Activated naive CD4-positive, alpha-beta T cell treated with anti-CD3 and anti-CD28 coated beads, Interleukin-2, amount 10 ng/mL, durations not matched to agents 7 days and 5 days (primary cell): ENCODE data around the gene FGF9.

Experiments used
- CTCF ChIA-PET: fragments of 350-600 bp; sonication (Branson Sonifier 250); formaldehyde crosslinking; loops from one replicate; lab custom pipeline; 2021; ENCODE audit warnings: antibody characterized with exemption; lab: Charles Lee
- DNase-seq: peaks from one replicate; pipeline ENCODE4 v3.0.0-alpha.2; 2020
- H3K27ac Mint-ChIP-seq: one replicate; pipeline ENCODE4 v1.8.0; 2021; ENCODE audit warnings: mild to moderate bottlenecking, moderate library complexity, mixed read lengths
- H3K27me3 Mint-ChIP-seq: one replicate; pipeline ENCODE4 v1.8.0; 2021; ENCODE audit warnings: mild to moderate bottlenecking, mixed read lengths
- H3K36me3 Mint-ChIP-seq: one replicate; pipeline ENCODE4 v1.8.0; 2021; ENCODE audit warnings: mixed read lengths
- H3K4me1 Mint-ChIP-seq: one replicate; pipeline ENCODE4 v1.8.0; 2021; ENCODE audit warnings: mixed read lengths
- H3K4me3 Mint-ChIP-seq: one replicate; pipeline ENCODE4 v1.8.0; 2021; ENCODE audit warnings: mild to moderate bottlenecking, moderate library complexity, mixed read lengths
- H3K9me3 Mint-ChIP-seq: one replicate; pipeline ENCODE4 v1.8.0; 2021; ENCODE audit warnings: mixed read lengths

FGF9 gene

GRCh38 chr13:21670883-21671619 is at the start of gene FGF9:
TSS of gene FGF9 (plus strand) at chr13:21671073. CDS start at chr13:21671913, 840 bp downstream.
- peak; percentile 84 for DNase-seq
- H3K4me1 Mint-ChIP-seq, result peaks cover 54% of the 10 kb centered on the region
- H3K36me3 Mint-ChIP-seq, result no peaks in the 10 kb centered on the region
- no peaks in the 10 kb centered on the region for H3K9me3 Mint-ChIP-seq
- peak within 1 kb of the TSS; percentile 82 for H3K4me3 Mint-ChIP-seq
- CTCF ChIA-PET, result no interaction called here
- H3K27ac Mint-ChIP-seq, result peak within 1 kb of the TSS; percentile 72
- H3K27me3 Mint-ChIP-seq, result peaks cover 94% of the 10 kb centered on the region

- no peaks in the 10 kb centered on the region for H3K4me1 Mint-ChIP-seq
- H3K27me3 Mint-ChIP-seq, result peaks cover 5% of the 10 kb centered on the region
- no peak overlapping the region for H3K4me3 Mint-ChIP-seq
- H3K27ac Mint-ChIP-seq, result no peak overlapping the region
- H3K36me3 Mint-ChIP-seq, result no peaks in the 10 kb centered on the region
- CTCF ChIA-PET, result interaction anchor here (0.7 kb wide), 1 partner anchor 716 kb away, joined by 3 read pairs; no protein-coding TSS in a partner anchor
- DNase-seq, result peak; percentile 27
- H3K9me3 Mint-ChIP-seq, result no peaks in the 10 kb centered on the region
Observed at GRCh38 chr13:21625366-21625765, 45.5 kb upstream of the FGF9 start.

GRCh38 chr13:21632196-21632595 is 38.7 kb upstream of the FGF9 start:
- CTCF ChIA-PET, result no interaction called here
- DNase-seq, result no peak
- no peak overlapping the region for H3K4me3 Mint-ChIP-seq
- H3K9me3 Mint-ChIP-seq, result no peaks in the 10 kb centered on the region
- peaks cover 7% of the 10 kb centered on the region for H3K27me3 Mint-ChIP-seq
- H3K27ac Mint-ChIP-seq, result no peak overlapping the region
- H3K36me3 Mint-ChIP-seq, result no peaks in the 10 kb centered on the region
- H3K4me1 Mint-ChIP-seq, result no peaks in the 10 kb centered on the region

GRCh38 chr13:21636656-21637055 is 34.2 kb upstream of the FGF9 start:
- H3K36me3 Mint-ChIP-seq, result no peaks in the 10 kb centered on the region
- no peak overlapping the region for H3K4me3 Mint-ChIP-seq
- no peak for DNase-seq
- no peaks in the 10 kb centered on the region for H3K9me3 Mint-ChIP-seq
- H3K4me1 Mint-ChIP-seq, result no peaks in the 10 kb centered on the region
- H3K27ac Mint-ChIP-seq, result no peak overlapping the region
- CTCF ChIA-PET, result interaction anchor here (0.6 to 1.9 kb wide), 2 partner anchors 18 to 240 kb away, joined by 3 to 4 read pairs; no protein-coding TSS in a partner anchor
- peaks cover 10% of the 10 kb centered on the region for H3K27me3 Mint-ChIP-seq

DNA sequence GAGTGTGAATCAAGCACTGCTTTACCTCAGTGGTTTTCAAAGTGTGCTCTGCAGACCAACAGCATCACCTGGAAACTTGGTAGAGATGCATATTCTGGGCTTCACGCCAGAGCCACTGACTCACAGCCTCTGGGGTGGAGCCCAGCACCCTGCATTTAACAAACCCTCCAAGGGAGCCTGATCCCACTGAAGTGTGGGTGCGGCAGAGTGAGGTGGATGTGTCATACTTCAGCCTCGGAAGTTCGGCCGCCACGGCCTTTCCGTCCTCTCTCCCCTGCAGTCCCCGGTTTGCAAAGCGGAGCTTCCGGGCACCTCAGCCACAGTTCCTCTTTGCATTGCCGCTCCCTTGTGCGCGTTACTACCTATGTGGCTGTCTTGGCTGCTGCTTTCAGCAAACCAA is 33.6 kb upstream of the FGF9 start:
- CTCF ChIA-PET, result interaction anchor here (0.7 to 1.9 kb wide), 8 partner anchors 13 to 1682 kb away, joined by 3 to 4 read pairs (median 4); no protein-coding TSS in a partner anchor
- Mint-ChIP-seq H3K4me1 (no peaks in the 10 kb centered on the region), H3K4me3 (no peak overlapping the region), H3K27me3 (peaks cover 10% of the 10 kb centered on the region), H3K9me3 (no peaks in the 10 kb centered on the region), H3K27ac (no peak overlapping the region), H3K36me3 (no peaks in the 10 kb centered on the region)
- DNase-seq, result peak; percentile 20

DNA sequence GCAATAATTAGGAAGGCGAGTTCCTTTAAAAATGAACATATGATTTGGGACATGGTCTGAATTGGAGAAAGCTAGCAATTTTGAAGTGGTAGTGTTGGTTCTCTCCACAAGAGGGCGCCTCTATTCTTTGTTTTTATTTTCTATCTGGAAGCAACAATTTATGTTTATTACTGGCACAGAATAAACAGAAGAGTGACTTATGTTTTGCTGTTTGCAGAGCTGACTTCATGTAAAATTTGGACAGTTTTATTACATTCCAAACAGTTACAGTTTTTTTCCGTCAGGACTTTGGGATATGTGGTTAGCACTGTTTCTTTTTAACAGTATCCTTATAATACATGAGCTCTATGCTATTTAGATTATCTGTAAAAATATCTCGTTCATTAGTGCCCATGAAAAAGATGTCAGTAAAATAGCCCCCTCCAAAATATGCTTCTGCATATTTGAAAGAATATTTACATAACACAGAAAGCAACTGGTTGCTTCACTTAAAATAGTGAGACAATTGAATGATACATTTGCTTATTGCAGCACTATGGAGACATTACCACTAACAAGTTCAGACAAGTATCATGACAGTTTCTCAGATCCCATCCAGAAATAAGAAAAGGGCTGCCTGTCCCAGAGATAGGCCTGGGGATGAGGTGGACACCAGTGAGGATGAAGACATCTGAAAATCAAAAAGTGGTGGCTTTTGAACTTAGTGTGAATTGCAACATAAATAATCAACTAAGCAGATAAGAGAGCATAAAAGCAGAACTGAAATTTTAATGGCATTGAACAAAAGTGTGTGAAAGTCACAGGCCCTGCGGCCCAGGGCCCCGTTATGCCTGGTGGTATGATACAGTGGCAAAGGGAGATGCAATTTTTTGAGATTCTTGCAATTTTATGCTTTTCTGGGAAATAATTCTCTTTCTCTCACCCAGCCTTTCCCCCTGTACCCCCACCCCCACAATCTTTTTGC is 32.3 kb upstream of the FGF9 start:
- peaks cover 10% of the 10 kb centered on the region for H3K27me3 Mint-ChIP-seq
- no peaks in the 10 kb centered on the region for H3K36me3 Mint-ChIP-seq
- DNase-seq, result peak; percentile 41

GRCh38 chr13:21639561-21639960 is 31.3 kb upstream of the FGF9 start:
- Mint-ChIP-seq H3K27ac (no peak overlapping the region), H3K9me3 (no peaks in the 10 kb centered on the region), H3K4me1 (no peaks in the 10 kb centered on the region), H3K36me3 (no peaks in the 10 kb centered on the region), H3K4me3 (no peak overlapping the region), H3K27me3 (peaks cover 9% of the 10 kb centered on the region)
- no peak for DNase-seq
- CTCF ChIA-PET, result interaction anchor here (0.9 kb wide), 1 partner anchor 189 kb away, joined by 3 read pairs; no protein-coding TSS in a partner anchor

More for the DNA sequence above, 32.3 kb upstream of the FGF9 start:
- no peaks in the 10 kb centered on the region for H3K4me1 Mint-ChIP-seq
- no peak overlapping the region for H3K4me3 Mint-ChIP-seq
- H3K27ac Mint-ChIP-seq, result no peak overlapping the region
- CTCF ChIA-PET, result interaction anchor here (0.6 to 1.9 kb wide), 20 partner anchors 8 to 1681 kb away, joined by 3 to 6 read pairs (median 4); no protein-coding TSS in a partner anchor
- H3K9me3 Mint-ChIP-seq, result no peaks in the 10 kb centered on the region

GRCh38 chr13:21641629-21642028 is 29.2 kb upstream of the FGF9 start:
- no peak overlapping the region for H3K4me3 Mint-ChIP-seq

DNA sequence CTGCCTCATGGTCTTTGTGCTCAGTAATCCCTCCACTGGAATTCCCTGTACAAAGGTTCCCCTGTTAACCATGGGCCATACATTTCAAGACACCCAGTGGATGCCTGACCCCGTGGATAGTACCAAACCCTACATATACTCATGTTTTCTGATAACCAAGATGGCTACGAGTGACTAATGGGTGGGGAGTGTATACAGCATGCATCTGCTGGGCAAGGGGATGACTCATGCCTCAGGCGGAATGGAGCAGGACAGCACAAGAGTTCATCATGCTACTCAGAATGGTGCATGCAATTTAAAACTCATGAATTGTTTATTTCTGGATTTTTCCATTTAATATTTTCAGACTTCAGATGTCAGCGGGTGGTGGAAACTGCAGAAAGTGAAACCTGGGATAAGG is 13.3 kb upstream of the FGF9 start:
- DNase-seq, result no peak
- H3K4me3 Mint-ChIP-seq, result no peak overlapping the region
- CTCF ChIA-PET, result no interaction called here
- no peaks in the 10 kb centered on the region for H3K36me3 Mint-ChIP-seq
- peaks cover 2% of the 10 kb centered on the region for H3K9me3 Mint-ChIP-seq
- H3K4me1 Mint-ChIP-seq, result no peaks in the 10 kb centered on the region
- H3K27ac Mint-ChIP-seq, result no peak overlapping the region
- peaks cover 23% of the 10 kb centered on the region for H3K27me3 Mint-ChIP-seq

More at GRCh38 chr13:21641629-21642028, 29.2 kb upstream of the FGF9 start:
- DNase-seq, result no peak
- CTCF ChIA-PET, result interaction anchor here (0.9 kb wide), 1 partner anchor 1154 kb away, joined by 3 read pairs; no protein-coding TSS in a partner anchor
- H3K9me3 Mint-ChIP-seq, result no peaks in the 10 kb centered on the region
- H3K27me3 Mint-ChIP-seq, result peaks cover 11% of the 10 kb centered on the region
- H3K4me1 Mint-ChIP-seq, result no peaks in the 10 kb centered on the region
- no peak overlapping the region for H3K27ac Mint-ChIP-seq
- no peaks in the 10 kb centered on the region for H3K36me3 Mint-ChIP-seq

GRCh38 chr13:21659087-21659486 is 11.8 kb upstream of the FGF9 start:
- Mint-ChIP-seq H3K4me3 (no peak overlapping the region), H3K4me1 (no peaks in the 10 kb centered on the region), H3K27me3 (peaks cover 21% of the 10 kb centered on the region), H3K27ac (no peak overlapping the region), H3K36me3 (no peaks in the 10 kb centered on the region), H3K9me3 (peaks cover 2% of the 10 kb centered on the region)
- CTCF ChIA-PET, result no interaction called here
- DNase-seq, result no peak

- H3K27ac Mint-ChIP-seq, result no peak overlapping the region
- CTCF ChIA-PET, result interaction anchor here (1.6 kb wide), 1 partner anchor 23 kb away, joined by 4 read pairs; no protein-coding TSS in a partner anchor
- H3K4me1 Mint-ChIP-seq, result no peaks in the 10 kb centered on the region
- H3K9me3 Mint-ChIP-seq, result peaks cover 2% of the 10 kb centered on the region
- peaks cover 13% of the 10 kb centered on the region for H3K27me3 Mint-ChIP-seq
- H3K4me3 Mint-ChIP-seq, result no peak overlapping the region
- no peak for DNase-seq
- no peaks in the 10 kb centered on the region for H3K36me3 Mint-ChIP-seq
Observed at GRCh38 chr13:21661097-21661909, 9.6 kb upstream of the FGF9 start.

- H3K27me3 Mint-ChIP-seq, result peaks cover 29% of the 10 kb centered on the region
- H3K27ac Mint-ChIP-seq, result no peak overlapping the region
- no peak overlapping the region for H3K4me3 Mint-ChIP-seq
- peaks cover under 1% of the 10 kb centered on the region for H3K4me1 Mint-ChIP-seq
- CTCF ChIA-PET, result no interaction called here
- peaks cover 2% of the 10 kb centered on the region for H3K9me3 Mint-ChIP-seq
- H3K36me3 Mint-ChIP-seq, result no peaks in the 10 kb centered on the region
- no peak for DNase-seq
Observed at GRCh38 chr13:21663197-21663596, 7.7 kb upstream of the FGF9 start.

DNA sequence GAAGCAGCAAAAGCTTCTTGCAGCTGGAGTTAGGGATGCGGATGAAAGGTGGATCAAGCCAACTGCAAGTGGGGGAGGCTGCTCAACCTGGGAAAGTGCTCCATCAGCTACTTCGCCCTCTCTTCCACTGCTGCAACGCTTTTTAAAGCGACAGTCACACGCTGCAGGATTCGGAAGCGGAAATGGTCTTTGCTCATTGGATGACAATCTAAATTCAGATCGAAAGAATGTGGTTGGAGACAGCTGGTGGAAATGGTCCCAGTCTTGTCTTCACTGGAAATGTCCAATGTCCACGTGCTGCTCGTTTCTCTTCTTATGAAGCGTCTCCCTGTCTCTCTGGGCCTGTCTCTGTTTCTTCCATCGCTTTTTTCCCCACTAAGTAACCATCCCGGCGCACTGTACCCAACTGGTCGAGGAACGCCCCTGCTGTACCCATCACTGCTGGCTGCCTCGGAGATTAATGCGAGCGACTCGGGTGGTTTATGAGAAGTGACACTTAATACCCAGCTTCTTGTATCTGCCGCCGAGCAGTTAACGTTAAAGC is 2.1 kb upstream of the FGF9 start:
- no peaks in the 10 kb centered on the region for H3K9me3 Mint-ChIP-seq
- DNase-seq, result no peak
- H3K27me3 Mint-ChIP-seq, result peaks cover 71% of the 10 kb centered on the region
- H3K4me3 Mint-ChIP-seq, result peak overlapping the region; percentile 82
- no peak overlapping the region for H3K27ac Mint-ChIP-seq
- H3K36me3 Mint-ChIP-seq, result no peaks in the 10 kb centered on the region
- peaks cover 44% of the 10 kb centered on the region for H3K4me1 Mint-ChIP-seq
- CTCF ChIA-PET, result interaction anchor here (1.3 kb wide), 1 partner anchor 8 kb away, joined by 3 read pairs; no protein-coding TSS in a partner anchor
